Osteoblast (primary cell): Measurements from ENCODE around the gene CHD1. TPM values are rescaled to one million over a fixed set of nuclear protein-coding genes. Genes with fewer than 3 reads are reported as not detected.

Experiments
- DNase-seq: peaks from one replicate; pipeline ENCODE4 v3.0.0; 2011; ENCODE audit warnings: low spot score, mixed read lengths; ENCODE audit not compliant: insufficient read length; ENCODE audit errors: missing footprints
- H2AFZ ChIP-seq: 2 replicates; pipeline ENCODE4 v1.6.0; 2011; ENCODE audit warnings: mild to moderate bottlenecking, low read length
- H3K27ac ChIP-seq: 2 replicates; pipeline ENCODE4 v1.5.1; 2011; ENCODE audit warnings: mild to moderate bottlenecking, low read depth, low read length, moderate library complexity
- H3K27me3 ChIP-seq: 2 replicates; pipeline ENCODE4 v1.6.0; 2012; ENCODE audit warnings: mild to moderate bottlenecking, control low read depth, inconsistent platforms, low read length, moderate library complexity; ENCODE audit not compliant: insufficient read depth
- H3K36me3 ChIP-seq: 2 replicates; pipeline ENCODE4 v1.5.1; 2011; ENCODE audit warnings: mild to moderate bottlenecking, low read length, control low read depth, moderate library complexity; ENCODE audit not compliant: insufficient read depth
- H3K4me1 ChIP-seq: 2 replicates; pipeline ENCODE4 v1.5.1; 2011; ENCODE audit warnings: mild to moderate bottlenecking, low read length, control low read depth, moderate library complexity; ENCODE audit not compliant: insufficient read depth
- H3K4me2 ChIP-seq: 2 replicates; pipeline ENCODE4 v1.6.0; 2011; ENCODE audit warnings: mild to moderate bottlenecking, low read length; ENCODE audit not compliant: insufficient read depth
- H3K4me3 ChIP-seq: fragments of 200-600 bp; sonication (generic); 3 replicates; pipeline ENCODE4 v1.5.1; 2012; ENCODE audit warnings: mild to moderate bottlenecking, low read length, inconsistent platforms; ENCODE audit not compliant: insufficient read depth
- H3K79me2 ChIP-seq: 2 replicates; pipeline ENCODE4 v1.6.0; 2012; ENCODE audit warnings: mild to moderate bottlenecking, low read length, control low read depth, inconsistent platforms; ENCODE audit not compliant: insufficient read depth
- H3K9me3 ChIP-seq: 2 replicates; pipeline ENCODE4 v1.5.1; 2011; ENCODE audit warnings: low read depth, low read length, control low read depth
- H4K20me1 ChIP-seq: 2 replicates; pipeline ENCODE4 v1.6.0; 2012; ENCODE audit warnings: mild to moderate bottlenecking, low read length, control low read depth; ENCODE audit not compliant: insufficient read depth
- CTCF ChIP-seq: IDR thresholded peaks from 2 replicates; pipeline ENCODE4 v1.5.1; 2011; ENCODE audit warnings: mild to moderate bottlenecking, low read depth, low read length, moderate library complexity; ENCODE audit errors: extremely low read depth
- total RNA-seq: library from RNA; depleted of rRNA; stranded (reverse); fragments of >200 nt; gene quantifications from 2 replicates; pipeline ENCODE4 v1.2.3, GENCODE V29; 2012

The CHD1 gene
- total RNA-seq, 1 donor: 43.8 TPM

GRCh38 chr5:98880151-98880550 lies 48.7 kb downstream of the CHD1 start:
- Histone ChIP-seq H3K36me3 (peaks cover 67% of the 10 kb centered on the region), H4K20me1 (no peaks in the 10 kb centered on the region), H3K4me1 (peaks cover 6% of the 10 kb centered on the region), H3K27ac (no peak overlapping the region), H3K4me3 (no peak overlapping the region), H2AFZ (no peak overlapping the region), H3K79me2 (peaks cover 4% of the 10 kb centered on the region), H3K9me3 (no peaks in the 10 kb centered on the region), H3K4me2 (no peak overlapping the region), H3K27me3 (no peaks in the 10 kb centered on the region)
- no peak for DNase-seq
- TF ChIP-seq CTCF: no peak

- no peak overlapping the region for H2AFZ ChIP-seq
- peaks cover 67% of the 10 kb centered on the region for H3K36me3 ChIP-seq
- no peaks in the 10 kb centered on the region for H4K20me1 ChIP-seq
- no peak for TF ChIP-seq CTCF
- no peaks in the 10 kb centered on the region for H3K9me3 ChIP-seq
- no peak for DNase-seq
- no peak overlapping the region for H3K27ac ChIP-seq
- H3K4me3 ChIP-seq: no peak overlapping the region
- H3K4me1 ChIP-seq: peaks cover 6% of the 10 kb centered on the region
- H3K79me2 ChIP-seq: peaks cover 4% of the 10 kb centered on the region
- H3K4me2 ChIP-seq: no peak overlapping the region
- no peaks in the 10 kb centered on the region for H3K27me3 ChIP-seq
Measured at GRCh38 chr5:98877600-98877999, 51.2 kb downstream of the CHD1 start.

GRCh38 chr5:98872674-98873073 lies 56.1 kb downstream of the CHD1 start:
- no peak for TF ChIP-seq CTCF
- no peaks in the 10 kb centered on the region for H3K4me1 ChIP-seq
- no peak overlapping the region for H2AFZ ChIP-seq
- H3K79me2 ChIP-seq: no peaks in the 10 kb centered on the region
- peaks cover 55% of the 10 kb centered on the region for H3K36me3 ChIP-seq
- no peaks in the 10 kb centered on the region for H4K20me1 ChIP-seq
- DNase-seq: no peak
- no peak overlapping the region for H3K27ac ChIP-seq
- no peaks in the 10 kb centered on the region for H3K9me3 ChIP-seq
- H3K4me3 ChIP-seq: no peak overlapping the region
- no peaks in the 10 kb centered on the region for H3K27me3 ChIP-seq
- no peak overlapping the region for H3K4me2 ChIP-seq

GRCh38 chr5:98865690-98866089 lies 63.1 kb downstream of the CHD1 start:
- H2AFZ ChIP-seq: no peak overlapping the region
- no peaks in the 10 kb centered on the region for H3K79me2 ChIP-seq
- no peaks in the 10 kb centered on the region for H3K9me3 ChIP-seq
- no peak for TF ChIP-seq CTCF
- H3K4me2 ChIP-seq: no peak overlapping the region
- no peaks in the 10 kb centered on the region for H3K4me1 ChIP-seq
- no peaks in the 10 kb centered on the region for H3K27me3 ChIP-seq
- no peak overlapping the region for H3K4me3 ChIP-seq
- no peak overlapping the region for H3K27ac ChIP-seq
- no peak for DNase-seq
- H4K20me1 ChIP-seq: no peaks in the 10 kb centered on the region
- H3K36me3 ChIP-seq: peaks cover 54% of the 10 kb centered on the region
